Stimulated activated CD8-positive, alpha-beta memory T cell treated with anti-CD3 and anti-CD28 coated beads, Interleukin-12 subunit alpha, Interleukin-12 subunit beta, amount 100 ng/mL, for 4 hours (primary cell): ENCODE data around the gene FADD.

Experiments
- DNase-seq: peaks from one replicate; pipeline ENCODE4 v3.0.0-alpha.2; 2020; ENCODE audit warnings: low read depth

Gene FADD

DNA sequence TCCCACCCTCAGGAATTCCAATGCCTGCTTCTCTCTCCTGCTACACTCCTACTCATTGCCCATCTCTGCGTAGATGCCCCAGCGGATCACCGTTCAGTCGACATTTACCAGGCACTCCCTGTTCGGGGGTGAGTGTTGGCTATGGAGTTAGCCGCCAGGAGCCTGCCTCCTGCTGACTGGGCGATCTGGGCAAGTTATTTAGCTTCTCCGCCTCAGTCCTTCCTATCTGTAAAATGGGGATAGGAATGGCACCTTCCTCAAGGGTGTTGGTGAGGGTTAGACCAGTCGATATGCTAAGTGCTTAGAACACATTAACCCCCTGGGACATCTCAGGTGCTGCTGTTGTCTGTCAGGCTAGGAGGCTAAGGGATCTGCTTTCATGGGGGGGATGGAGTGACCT, 30.9 kb downstream of the FADD start:
- DNase-seq: no peak

DNA sequence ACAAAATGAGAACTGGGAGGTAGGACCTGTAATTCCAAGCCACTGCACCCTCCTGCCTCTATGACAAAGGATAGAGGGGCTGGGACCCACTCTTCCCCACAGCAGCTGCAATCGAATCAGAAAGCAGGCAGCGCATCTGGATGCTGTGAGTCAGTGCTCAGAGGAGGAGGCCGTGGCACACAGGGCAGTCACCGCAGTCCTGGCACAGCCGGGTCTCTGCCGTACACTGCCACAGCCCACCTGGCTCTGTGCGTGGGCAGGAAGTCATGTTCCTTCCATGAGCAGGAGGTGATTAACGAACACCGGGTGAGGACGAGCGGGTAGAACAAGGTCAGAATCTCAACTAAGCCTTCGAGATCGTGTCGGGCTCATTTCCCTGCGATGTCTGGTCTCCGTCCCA, 37.2 kb downstream of the FADD start:
- DNase-seq: no peak

GRCh38 chr11:70241709-70242108, 38.6 kb downstream of the FADD start:
- DNase-seq: no peak

DNA sequence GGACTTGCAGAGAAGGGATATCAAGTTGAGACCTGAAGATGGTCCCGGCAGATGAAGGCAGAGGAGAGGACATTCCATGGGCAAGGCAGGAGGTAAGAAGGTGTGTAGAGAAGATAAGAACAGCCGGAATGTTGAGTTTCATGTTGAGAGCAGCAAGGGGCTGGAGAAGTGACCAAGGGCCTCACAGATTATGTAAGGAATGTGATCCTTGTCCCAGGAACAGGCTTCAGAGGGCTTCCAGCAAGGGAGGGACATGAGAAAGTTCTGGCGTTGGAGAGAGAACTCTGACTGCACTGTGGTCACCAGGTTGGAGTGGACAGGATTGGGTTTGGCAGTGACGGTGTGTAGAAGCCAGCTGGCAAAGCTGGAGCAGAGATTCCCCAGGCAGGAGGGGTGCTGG, 39.8 kb downstream of the FADD start:
- no peak for DNase-seq

- DNase-seq: no peak
Measured at GRCh38 chr11:70243912-70244652, 41.0 kb downstream of the FADD start.

- no peak for DNase-seq
Measured at GRCh38 chr11:70244698-70245097, 41.6 kb downstream of the FADD start.

DNA sequence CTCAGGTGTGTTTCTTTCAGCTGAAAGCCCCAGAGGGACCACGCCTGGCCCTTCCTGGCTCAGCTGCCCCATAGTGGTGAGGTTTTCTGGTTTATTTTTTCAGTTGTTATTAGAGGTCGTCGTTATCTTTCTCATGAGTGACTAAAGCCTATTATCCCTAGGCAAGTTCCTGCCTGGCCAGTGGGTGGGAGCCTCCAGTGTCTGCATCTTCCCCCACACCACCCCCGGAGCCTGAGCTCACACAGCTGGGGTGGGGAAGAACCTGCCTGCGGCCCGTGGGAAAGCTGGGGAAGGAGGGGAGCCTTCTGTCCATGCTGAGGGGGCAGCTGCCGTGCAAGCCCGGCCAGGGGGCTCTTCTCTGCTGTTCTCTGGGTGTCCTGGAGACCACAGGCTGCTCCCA, 43.1 kb downstream of the FADD start:
- no peak for DNase-seq

DNA sequence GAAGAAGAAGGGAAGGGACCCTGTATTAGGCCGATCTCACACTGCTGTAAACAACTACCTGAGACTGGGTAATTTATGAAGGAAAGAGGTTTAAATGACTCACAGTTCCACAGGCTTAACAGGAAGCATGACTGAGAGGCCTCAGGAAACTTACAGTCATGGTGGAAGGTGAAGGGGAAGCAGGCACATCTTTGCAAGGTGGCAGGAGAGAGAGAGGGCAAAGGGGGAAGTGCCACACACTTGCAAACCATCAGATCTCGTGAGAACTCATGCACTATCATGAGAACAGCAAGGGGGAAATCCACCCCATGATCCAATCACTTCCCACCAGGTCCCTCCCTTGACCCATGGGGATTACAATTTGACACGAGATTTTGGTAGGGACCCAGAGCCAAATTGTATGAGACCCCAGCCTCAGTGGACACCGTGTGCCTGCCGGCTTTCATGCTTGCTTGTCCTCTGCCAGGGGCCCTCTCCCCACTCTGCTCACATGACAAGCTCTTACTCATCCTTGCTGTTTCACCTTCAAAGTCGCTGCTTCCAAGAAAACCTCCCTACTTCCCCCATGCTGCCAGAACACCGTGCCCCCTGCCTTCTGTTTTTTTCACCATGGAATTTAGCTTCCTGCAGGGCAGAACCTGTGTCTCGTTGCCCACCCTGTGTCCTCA, 44.1 kb downstream of the FADD start:
- DNase-seq: no peak

GRCh38 chr11:70247710-70248072, 44.6 kb downstream of the FADD start:
- DNase-seq: no peak

DNA sequence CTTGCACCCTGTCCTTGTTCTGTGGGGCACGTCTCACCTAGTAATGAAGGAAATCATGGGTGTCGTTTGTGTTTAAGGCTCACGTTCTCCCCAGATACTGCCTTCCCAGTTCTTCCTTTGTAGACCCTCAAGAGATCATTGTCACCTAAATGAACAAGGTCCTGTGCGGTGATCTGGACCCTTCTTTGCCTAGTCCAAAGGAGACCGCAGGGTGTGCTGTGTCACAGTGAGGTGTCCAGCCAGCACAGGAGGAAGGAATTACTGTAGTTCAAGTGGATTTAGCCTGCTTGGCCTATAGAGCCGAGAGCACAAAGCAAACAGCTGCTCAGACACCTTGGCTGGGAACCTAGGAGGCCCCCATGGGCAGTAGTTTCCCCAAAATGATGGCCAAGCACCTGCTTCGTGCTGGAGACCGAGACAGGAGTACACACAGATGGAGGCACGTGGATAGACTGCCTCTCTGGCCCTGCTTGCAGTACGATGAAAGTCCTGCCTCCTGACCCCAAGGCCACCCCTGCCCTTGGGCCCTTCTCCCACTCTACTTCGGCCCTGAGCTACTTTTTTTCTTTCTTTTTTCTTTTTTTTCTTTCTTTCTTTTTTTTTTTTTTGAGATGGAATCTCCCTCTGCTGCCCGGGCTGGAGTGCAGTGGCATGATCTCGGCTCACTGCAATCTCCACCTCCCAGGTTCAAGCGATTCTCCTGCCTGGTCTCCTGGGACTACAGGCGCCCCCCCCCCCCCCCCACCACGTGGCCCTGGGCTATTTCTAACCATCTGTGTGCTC, 48.0 kb downstream of the FADD start:
- DNase-seq: no peak

- DNase-seq: no peak
Measured at GRCh38 chr11:70251659-70252321, 48.7 kb downstream of the FADD start.

DNA sequence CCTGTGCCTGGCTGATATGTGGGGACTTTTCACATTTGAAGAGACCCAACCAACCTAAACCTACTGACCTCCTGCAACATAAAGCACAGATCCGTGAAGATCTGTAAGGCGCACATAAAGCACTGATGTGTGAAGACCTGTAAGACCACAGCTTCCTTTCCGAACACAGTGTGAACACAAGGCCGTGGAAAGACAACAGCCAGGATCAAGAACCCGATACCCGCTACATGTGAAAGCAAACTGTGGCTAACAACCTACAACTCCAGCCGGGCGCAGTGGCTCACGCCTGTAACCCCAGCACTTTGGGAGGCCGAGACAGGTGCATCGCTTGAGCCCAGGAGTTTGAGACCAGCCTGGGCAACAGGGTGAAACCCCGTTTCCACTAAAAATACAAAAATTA, 49.7 kb downstream of the FADD start:
- no peak for DNase-seq

DNA sequence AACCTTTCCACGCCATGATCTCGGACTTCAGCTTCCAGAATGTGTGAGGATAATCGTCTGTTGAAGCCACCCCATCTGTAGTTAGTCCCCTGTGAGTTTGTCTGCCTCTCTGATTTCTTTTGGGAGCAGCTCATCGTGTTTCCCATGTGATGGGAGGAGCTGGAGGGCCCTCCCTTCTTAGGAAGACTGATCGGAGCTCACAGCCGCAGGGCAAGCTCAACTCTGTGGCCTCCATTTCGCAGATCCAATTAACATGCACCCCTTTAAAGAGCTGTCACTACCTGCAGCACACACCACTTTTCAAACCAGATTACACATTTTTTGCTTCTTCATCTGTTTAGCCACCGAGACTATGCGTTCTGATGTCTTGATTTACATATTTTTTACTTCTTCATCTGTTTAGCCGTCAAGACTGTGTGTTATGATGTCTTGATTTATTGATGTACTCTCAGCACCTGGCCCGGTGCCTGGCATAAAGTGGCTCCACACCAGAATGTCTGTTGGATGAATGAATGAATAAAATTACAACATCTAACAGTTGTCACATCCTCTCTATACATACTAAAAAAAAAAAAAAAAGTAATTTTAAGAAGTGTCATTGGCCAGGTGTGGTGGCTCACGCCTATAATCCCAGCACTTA, 52.5 kb downstream of the FADD start:
- DNase-seq: no peak
